Activated CD8-positive, alpha-beta memory T cell treated with anti-CD3 and anti-CD28 coated beads, Interleukin-2, amount 10 ng/mL, durations not matched to agents 7 days and 5 days (primary cell): Measurements from ENCODE around the gene RIPK3. TPM values are rescaled to one million over a fixed set of nuclear protein-coding genes. Genes with fewer than 3 reads are reported as not detected.
"Not testable (repeated sequence)": the region's sequence is repeated elsewhere in the genome, so short reads cannot be mapped to it uniquely, and the experiment has no call there.

Experiments
- ATAC-seq: fragments of 150-1000 bp; cut with Tn5 transposase; one replicate; pipeline ENCODE4 v1.10.0; 2021; ENCODE audit warnings: moderate library complexity
- CTCF ChIA-PET: fragments of 350-600 bp; sonication (Branson Sonifier 250); formaldehyde crosslinking; loops from one replicate; lab custom pipeline; 2021; ENCODE audit warnings: antibody characterized with exemption; lab: Charles Lee
- DNase-seq: peaks from one replicate; pipeline ENCODE4 v3.0.0-alpha.2; 2020
- H3K27ac Mint-ChIP-seq: one replicate; pipeline ENCODE4 v1.8.0; 2021; ENCODE audit warnings: mild to moderate bottlenecking, mixed read lengths
- H3K27me3 Mint-ChIP-seq: one replicate; pipeline ENCODE4 v1.8.0; 2021; ENCODE audit warnings: mixed read lengths
- H3K36me3 Mint-ChIP-seq: one replicate; pipeline ENCODE4 v1.8.0; 2021; ENCODE audit warnings: mild to moderate bottlenecking, mixed read lengths
- H3K4me1 Mint-ChIP-seq: one replicate; pipeline ENCODE4 v1.8.0; 2021; ENCODE audit warnings: mixed read lengths
- H3K4me3 Mint-ChIP-seq: one replicate; pipeline ENCODE4 v1.8.0; 2021; ENCODE audit warnings: mild to moderate bottlenecking, moderate library complexity, mixed read lengths
- H3K9me3 Mint-ChIP-seq: one replicate; pipeline ENCODE4 v1.8.0; 2022; ENCODE audit warnings: low read depth, mixed read lengths
- total RNA-seq, 2 experiments: library from RNA; stranded (reverse); gene quantifications; one replicate each; pipeline ENCODE4 v1.2.3, GENCODE V29; 2021

Gene RIPK3
- 10 to 100 TPM; 22.9 to 29.4 TPM for total RNA-seq

GRCh38 chr14:24339284-24340151, at the start of gene RIPK3:
TSS of gene RIPK3 (minus strand) at chr14:24339991. CDS start at chr14:24339826, 165 bp downstream.
- ATAC-seq (peak; percentile 94), DNase-seq (peak; percentile 86)
- Mint-ChIP-seq H3K27me3 (peaks cover 25% of the 10 kb centered on the region), H3K9me3 (no peaks in the 10 kb centered on the region), H3K4me1 (peaks cover 33% of the 10 kb centered on the region), H3K36me3 (peaks cover 21% of the 10 kb centered on the region), H3K27ac (peak within 1 kb of the TSS; percentile 88), H3K4me3 (peak within 1 kb of the TSS; percentile 91)
- CTCF ChIA-PET = interaction anchor here (0.6 to 25.2 kb wide), 11 partner anchors 7 to 231 kb away, joined by 3 to 854 read pairs (median 6); partner anchors contain the start of genes CBLN3, CIDEB, KHNYN and LTB4R

GRCh38 chr14:24389226-24389848, 49.5 kb upstream of the RIPK3 start:
- CTCF ChIA-PET = interaction anchor here (1.5 kb wide), 1 partner anchor 42 kb away, joined by 4 read pairs; no protein-coding TSS in a partner anchor

GRCh38 chr14:24388474-24389179, 48.8 kb upstream of the RIPK3 start:
- H3K4me1 Mint-ChIP-seq = no peaks in the 10 kb centered on the region
- H3K27me3 Mint-ChIP-seq = peaks cover 45% of the 10 kb centered on the region
- CTCF ChIA-PET = interaction anchor here (0.7 to 1.5 kb wide), 2 partner anchors 42 to 43 kb away, joined by 3 to 4 read pairs; no protein-coding TSS in a partner anchor
- no peaks in the 10 kb centered on the region for H3K36me3 Mint-ChIP-seq
- ATAC-seq = no peak
- no peak for DNase-seq
- no peak overlapping the region for H3K27ac Mint-ChIP-seq
- no peaks in the 10 kb centered on the region for H3K9me3 Mint-ChIP-seq
- H3K4me3 Mint-ChIP-seq = no peak overlapping the region

More at GRCh38 chr14:24389226-24389848, 49.5 kb upstream of the RIPK3 start:
- ATAC-seq (no peak), DNase-seq (no peak)
- Mint-ChIP-seq H3K36me3 (no peaks in the 10 kb centered on the region), H3K4me1 (no peaks in the 10 kb centered on the region), H3K27me3 (peaks cover 49% of the 10 kb centered on the region), H3K9me3 (no peaks in the 10 kb centered on the region), H3K27ac (no peak overlapping the region), H3K4me3 (no peak overlapping the region)

GRCh38 chr14:24387579-24387978, 47.8 kb upstream of the RIPK3 start:
- H3K4me3 Mint-ChIP-seq, H3K9me3 Mint-ChIP-seq, CTCF ChIA-PET, ATAC-seq, H3K36me3 Mint-ChIP-seq, DNase-seq, H3K27ac Mint-ChIP-seq, H3K4me1 Mint-ChIP-seq: not testable (repeated sequence)
- H3K27me3 Mint-ChIP-seq = peaks cover 44% of the 10 kb centered on the region

GRCh38 chr14:24387009-24387345, 47.2 kb upstream of the RIPK3 start:
- DNase-seq (no peak), ATAC-seq (no peak)
- Mint-ChIP-seq H3K9me3 (no peaks in the 10 kb centered on the region), H3K4me1 (no peaks in the 10 kb centered on the region), H3K27me3 (peaks cover 41% of the 10 kb centered on the region), H3K4me3 (no peak overlapping the region), H3K27ac (no peak overlapping the region), H3K36me3 (no peaks in the 10 kb centered on the region)
- CTCF ChIA-PET = interaction anchor here (0.9 kb wide), 1 partner anchor 9 kb away, joined by 3 read pairs; no protein-coding TSS in a partner anchor

GRCh38 chr14:24385524-24385923, 45.7 kb upstream of the RIPK3 start:
- no peak overlapping the region for H3K4me3 Mint-ChIP-seq
- no peaks in the 10 kb centered on the region for H3K4me1 Mint-ChIP-seq
- DNase-seq = no peak
- H3K9me3 Mint-ChIP-seq = no peaks in the 10 kb centered on the region
- CTCF ChIA-PET = interaction anchor here (1.1 kb wide), 1 partner anchor 46 kb away, joined by 4 read pairs; no protein-coding TSS in a partner anchor
- H3K27ac Mint-ChIP-seq = no peak overlapping the region
- no peak for ATAC-seq
- H3K27me3 Mint-ChIP-seq = peaks cover 32% of the 10 kb centered on the region
- H3K36me3 Mint-ChIP-seq = no peaks in the 10 kb centered on the region

GRCh38 chr14:24384169-24384568, 44.4 kb upstream of the RIPK3 start:
- CTCF ChIA-PET = no interaction called here
- no peaks in the 10 kb centered on the region for H3K4me1 Mint-ChIP-seq
- no peaks in the 10 kb centered on the region for H3K9me3 Mint-ChIP-seq

GRCh38 chr14:24382064-24382371, 42.2 kb upstream of the RIPK3 start:
- Mint-ChIP-seq H3K36me3 (no peaks in the 10 kb centered on the region), H3K27ac (no peak overlapping the region), H3K27me3 (peaks cover 10% of the 10 kb centered on the region), H3K4me3 (no peak overlapping the region), H3K9me3 (no peaks in the 10 kb centered on the region), H3K4me1 (no peaks in the 10 kb centered on the region)
- DNase-seq (no peak), ATAC-seq (no peak)
- CTCF ChIA-PET = no interaction called here

More at GRCh38 chr14:24384169-24384568, 44.4 kb upstream of the RIPK3 start:
- no peaks in the 10 kb centered on the region for H3K36me3 Mint-ChIP-seq
- peaks cover 25% of the 10 kb centered on the region for H3K27me3 Mint-ChIP-seq
- ATAC-seq = no peak
- DNase-seq = no peak
- H3K4me3 Mint-ChIP-seq = no peak overlapping the region
- H3K27ac Mint-ChIP-seq = no peak overlapping the region

- H3K4me3 Mint-ChIP-seq = no peak overlapping the region
- DNase-seq (no peak), ATAC-seq (no peak)
- H3K36me3 Mint-ChIP-seq = no peaks in the 10 kb centered on the region
- no peak overlapping the region for H3K27ac Mint-ChIP-seq
- no peaks in the 10 kb centered on the region for H3K4me1 Mint-ChIP-seq
- CTCF ChIA-PET = no interaction called here
- peaks cover 5% of the 10 kb centered on the region for H3K27me3 Mint-ChIP-seq
- no peaks in the 10 kb centered on the region for H3K9me3 Mint-ChIP-seq
Measured at GRCh38 chr14:24381363-24382063, 41.7 kb upstream of the RIPK3 start.

GRCh38 chr14:24379907-24380730, 40.3 kb upstream of the RIPK3 start:
- Mint-ChIP-seq H3K4me3 (no peak overlapping the region), H3K27ac (no peak overlapping the region)

GRCh38 chr14:24378981-24379906, 39.5 kb upstream of the RIPK3 start:
- Mint-ChIP-seq H3K4me3 (no peak overlapping the region), H3K9me3 (no peaks in the 10 kb centered on the region), H3K36me3 (no peaks in the 10 kb centered on the region), H3K27me3 (no peaks in the 10 kb centered on the region), H3K4me1 (no peaks in the 10 kb centered on the region), H3K27ac (no peak overlapping the region)
- ATAC-seq (no peak), DNase-seq (no peak)
- CTCF ChIA-PET = interaction anchor here (0.5 to 1.7 kb wide), 2 partner anchors 52 to 105 kb away, joined by 3 to 4 read pairs; no protein-coding TSS in a partner anchor

More at GRCh38 chr14:24379907-24380730, 40.3 kb upstream of the RIPK3 start:
- no peaks in the 10 kb centered on the region for H3K27me3 Mint-ChIP-seq
- no peak for ATAC-seq
- CTCF ChIA-PET = no interaction called here
- no peaks in the 10 kb centered on the region for H3K4me1 Mint-ChIP-seq
- H3K9me3 Mint-ChIP-seq = no peaks in the 10 kb centered on the region
- H3K36me3 Mint-ChIP-seq = no peaks in the 10 kb centered on the region
- DNase-seq = no peak
